ENCODE measurements around the gene RLBP1.

Gene RLBP1

GRCh38 chr15:89206908-89207331 lies 14.5 kb downstream of the RLBP1 start:
- DNase-seq (ENCODE audit: low spot score), result peak; percentile 85

GRCh38 chr15:89205991-89206585 lies 15.3 kb downstream of the RLBP1 start:
- DNase-seq (ENCODE audit: low spot score), result no peak

- DNase-seq (ENCODE audit: low spot score), result no peak
Observed at GRCh38 chr15:89203705-89204273, 17.6 kb downstream of the RLBP1 start.

GRCh38 chr15:89201465-89202005 lies 19.8 kb downstream of the RLBP1 start:
- DNase-seq (ENCODE audit: low spot score), result no peak

GRCh38 chr15:89200182-89200581 lies 21.2 kb downstream of the RLBP1 start:
- no peak for DNase-seq (ENCODE audit: low spot score)

GRCh38 chr15:89199746-89200145 lies 21.6 kb downstream of the RLBP1 start:
- DNase-seq (ENCODE audit: low spot score), result no peak

GRCh38 chr15:89198934-89199333 lies 22.4 kb downstream of the RLBP1 start:
- DNase-seq (ENCODE audit: low spot score), result no peak

- DNase-seq (ENCODE audit: low spot score), result no peak
Observed at GRCh38 chr15:89198196-89198595, 23.2 kb downstream of the RLBP1 start.

GRCh38 chr15:89197503-89197971 lies 23.8 kb downstream of the RLBP1 start:
- no peak for DNase-seq (ENCODE audit: low spot score)

- no peak for DNase-seq (ENCODE audit: low spot score)
Observed at GRCh38 chr15:89196994-89197393, 24.4 kb downstream of the RLBP1 start.

GRCh38 chr15:89196241-89196640 lies 25.1 kb downstream of the RLBP1 start:
- DNase-seq (ENCODE audit: low spot score), result no peak

GRCh38 chr15:89195836-89196235 lies 25.5 kb downstream of the RLBP1 start:
- DNase-seq (ENCODE audit: low spot score), result no peak

- DNase-seq (ENCODE audit: low spot score), result no peak
Observed at GRCh38 chr15:89194608-89195007, 26.8 kb downstream of the RLBP1 start.

GRCh38 chr15:89192766-89193165 lies 28.6 kb downstream of the RLBP1 start:
- DNase-seq (ENCODE audit: low spot score), result no peak

- no peak for DNase-seq (ENCODE audit: low spot score)
Observed at GRCh38 chr15:89192136-89192535, 29.2 kb downstream of the RLBP1 start.

- no peak for DNase-seq (ENCODE audit: low spot score)
Observed at GRCh38 chr15:89187986-89188514, 33.3 kb downstream of the RLBP1 start.

GRCh38 chr15:89187301-89187985 lies 33.9 kb downstream of the RLBP1 start:
- no peak for DNase-seq (ENCODE audit: low spot score)

GRCh38 chr15:89186803-89187202 lies 34.6 kb downstream of the RLBP1 start:
- no peak for DNase-seq (ENCODE audit: low spot score)

GRCh38 chr15:89184886-89185526 lies 36.4 kb downstream of the RLBP1 start:
- DNase-seq (ENCODE audit: low spot score), result no peak

GRCh38 chr15:89184357-89184756 lies 37.0 kb downstream of the RLBP1 start:
- no peak for DNase-seq (ENCODE audit: low spot score)

GRCh38 chr15:89179966-89180875 lies 41.2 kb downstream of the RLBP1 start:
- DNase-seq (ENCODE audit: low spot score), result no peak

Data from germinal center (tissue), 1 donor.